HG03571 (cell line): ENCODE measurements around the gene CSNK1G2.

Experiments used
- ATAC-seq: cut with Tn5 transposase; IDR thresholded peaks from one replicate; pipeline ENCODE4 v1.9.1; 2021; ENCODE audit not compliant: unreplicated experiment

CSNK1G2 gene

GRCh38 chr19:2014731-2015607 lies 74.0 kb downstream of the CSNK1G2 start:
- ATAC-seq: no peak

- no peak for ATAC-seq
These were observed 74.6 kb downstream of the CSNK1G2 start, which contains the start of gene BTBD2 for GRCh38 chr19:2015608-2015950. BTBD2 (minus strand) TSS chr19:2015714; CDS start chr19:2015703, 11 bp downstream.

GRCh38 chr19:2016041-2016807 lies 75.3 kb downstream of the CSNK1G2 start:
- no peak for ATAC-seq

- no peak for ATAC-seq
These were observed 77.8 kb downstream of the CSNK1G2 start for GRCh38 chr19:2018752-2019151.

GRCh38 chr19:2021453-2022140 lies 80.6 kb downstream of the CSNK1G2 start:
- no peak for ATAC-seq

- ATAC-seq: no peak
These were observed 81.3 kb downstream of the CSNK1G2 start for GRCh38 chr19:2022289-2022688.

GRCh38 chr19:2026770-2027169 lies 85.8 kb downstream of the CSNK1G2 start:
- no peak for ATAC-seq

GRCh38 chr19:2027361-2027760 lies 86.4 kb downstream of the CSNK1G2 start:
- ATAC-seq: no peak
